HEK293T (cell line): Measurements from ENCODE around the gene GRID1.

ENCODE experiments used
- ARNT ChIP-seq: fragments of 450-650 bp; IDR thresholded peaks from 2 replicates; pipeline ENCODE4 v1.6.1; 2017; ENCODE audit warnings: mild to moderate bottlenecking
- BHLHE40 ChIP-seq: fragments of 450-650 bp; IDR thresholded peaks from 2 replicates; pipeline ENCODE4 v1.6.1; 2016; ENCODE audit warnings: mild to moderate bottlenecking, moderate library complexity, borderline replicate concordance
- ELF4 ChIP-seq: fragments of 450-650 bp; IDR thresholded peaks from 2 replicates; pipeline ENCODE4 v1.6.1; 2017; ENCODE audit warnings: antibody characterized with exemption
- FOXA1 ChIP-seq: fragments of 450-650 bp; IDR thresholded peaks from 2 replicates; pipeline ENCODE4 v1.6.1; 2016; ENCODE audit warnings: mild to moderate bottlenecking
- FOXK2 ChIP-seq: fragments of 450-650 bp; IDR thresholded peaks from 2 replicates; pipeline ENCODE4 v1.6.1; 2016; ENCODE audit warnings: mild to moderate bottlenecking
- FOXM1 ChIP-seq: fragments of 450-650 bp; IDR thresholded peaks from 2 replicates; pipeline ENCODE4 v1.6.1; 2017; ENCODE audit warnings: mild to moderate bottlenecking, borderline replicate concordance
- NFRKB ChIP-seq: fragments of 450-650 bp; IDR thresholded peaks from 2 replicates; pipeline ENCODE4 v1.6.1; 2016; ENCODE audit warnings: mild to moderate bottlenecking, moderate library complexity
- SP1 ChIP-seq: fragments of 450-650 bp; IDR thresholded peaks from 2 replicates; pipeline ENCODE4 v1.6.1; 2017
- SUZ12 ChIP-seq: fragments of 450-650 bp; IDR thresholded peaks from 2 replicates; pipeline ENCODE4 v1.6.1; 2016; ENCODE audit warnings: mild to moderate bottlenecking
- TARDBP ChIP-seq: fragments of 450-650 bp; IDR thresholded peaks from 2 replicates; pipeline ENCODE4 v1.6.1; 2016
- ZNF384 ChIP-seq: fragments of 450-650 bp; IDR thresholded peaks from 2 replicates; pipeline ENCODE4 v1.6.1; 2016

- TF ChIP-seq BHLHE40 (no peak), NFRKB (no peak), TARDBP (no peak), SP1 (no peak), ARNT (no peak), FOXA1 (no peak), ZNF384 (no peak), SUZ12 (no peak), ELF4 (no peak), FOXK2 (no peak), FOXM1 (no peak)
Observed at GRCh38 chr10:86117051-86117450, 249.5 kb downstream of the GRID1 start.
